Measurements from ENCODE around the gene CEP112. TPM values are rescaled to one million over a fixed set of nuclear protein-coding genes. Genes with fewer than 3 reads are reported as not detected.
A peak's percentile ranks its signal among the peaks of the same experiment; 100 is the strongest.

The CEP112 gene
- total RNA-seq, 2 donors from 2014 or later: 18.9 to 21.0 TPM

GRCh38 chr17:66214884-66215528, 23.1 kb upstream of the CEP112 start:
- intact Hi-C loops (cut with DNase I): no loop called here
- DNase-seq (no peak), ATAC-seq (no peak)

- intact Hi-C loops (cut with DNase I): no loop called here
- ATAC-seq (no peak), DNase-seq (no peak)
These were observed 19.3 kb upstream of the CEP112 start for GRCh38 chr17:66211047-66211810.

- DNase-seq (no peak), ATAC-seq (no peak)
- intact Hi-C loops (cut with DNase I): no loop called here
These were observed 18.3 kb upstream of the CEP112 start for GRCh38 chr17:66210208-66210574.

DNA sequence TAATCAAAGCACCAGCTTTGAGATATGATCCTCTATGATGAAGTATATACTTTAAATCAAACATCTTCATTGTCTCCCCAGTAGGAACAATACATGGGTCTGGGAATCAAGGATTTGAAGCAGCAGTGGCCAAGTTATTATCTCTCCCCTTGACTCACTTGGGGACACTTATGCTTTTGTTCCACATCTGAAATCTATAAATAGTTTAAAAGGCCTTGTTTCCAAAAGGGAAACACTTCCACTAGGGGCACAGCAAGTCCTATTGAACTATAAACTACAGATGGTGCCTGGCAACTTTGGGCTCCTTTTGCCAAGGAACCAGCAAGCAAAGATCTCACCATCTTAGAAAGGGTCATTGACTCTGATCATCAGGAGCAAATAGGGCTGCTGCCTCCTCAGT, 16.0 kb upstream of the CEP112 start:
- intact Hi-C loops (cut with DNase I): no loop called here
- peak in 1 of 2 donors; percentile 38 for ATAC-seq
- DNase-seq: no peak

- intact Hi-C loops (cut with DNase I): loop anchor here in 1 of 2 donors (5.0 kb wide), 1 partner anchor 469 kb away; no protein-coding TSS in a partner anchor
- ATAC-seq (no peak), DNase-seq (no peak)
These were observed 11.5 kb upstream of the CEP112 start for GRCh38 chr17:66203274-66204015.

DNA sequence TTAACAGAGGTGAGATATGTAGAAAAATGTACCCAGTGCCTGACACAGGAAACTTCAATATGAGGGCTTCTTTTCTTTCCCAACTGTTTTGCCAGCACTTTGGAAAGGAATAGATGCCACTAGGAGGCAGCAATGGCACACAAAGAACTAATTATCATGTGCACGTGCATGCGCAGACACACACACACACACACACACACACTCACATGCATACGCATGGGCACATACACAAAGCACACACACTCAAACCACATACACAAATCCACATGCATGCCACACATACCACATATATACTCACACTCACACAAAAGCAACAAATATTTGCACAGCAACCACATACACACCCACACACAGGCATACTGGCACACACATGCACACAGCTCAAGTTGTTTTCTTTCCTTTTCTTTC, 8.8 kb upstream of the CEP112 start:
- intact Hi-C loops (cut with DNase I): loop anchor here in 1 of 2 donors (5.0 kb wide), 1 partner anchor 472 kb away; no protein-coding TSS in a partner anchor
- DNase-seq: no peak
- peak; percentile 38 to 47 for ATAC-seq

DNA sequence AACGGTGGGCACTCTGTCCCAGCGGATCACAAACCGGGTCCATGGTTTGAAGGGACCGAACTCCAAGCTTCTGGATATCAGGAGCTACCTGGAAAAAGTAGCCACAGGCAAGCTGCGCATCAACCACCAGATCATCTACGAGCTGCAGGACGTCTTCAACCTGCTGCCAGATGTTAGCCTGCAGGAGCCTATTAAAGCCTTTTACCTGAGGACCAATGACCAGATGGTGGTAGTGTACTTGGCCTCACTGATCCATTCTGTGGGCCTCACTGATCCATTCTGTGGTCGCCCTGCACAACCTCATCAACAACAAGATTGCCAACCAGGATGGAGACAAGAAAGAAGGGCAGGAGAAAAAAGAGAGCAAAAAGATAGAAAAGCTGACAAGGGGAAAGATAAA, 6.3 kb upstream of the CEP112 start:
- DNase-seq: no peak
- no peak for ATAC-seq
- intact Hi-C loops (cut with DNase I): no loop called here

DNA sequence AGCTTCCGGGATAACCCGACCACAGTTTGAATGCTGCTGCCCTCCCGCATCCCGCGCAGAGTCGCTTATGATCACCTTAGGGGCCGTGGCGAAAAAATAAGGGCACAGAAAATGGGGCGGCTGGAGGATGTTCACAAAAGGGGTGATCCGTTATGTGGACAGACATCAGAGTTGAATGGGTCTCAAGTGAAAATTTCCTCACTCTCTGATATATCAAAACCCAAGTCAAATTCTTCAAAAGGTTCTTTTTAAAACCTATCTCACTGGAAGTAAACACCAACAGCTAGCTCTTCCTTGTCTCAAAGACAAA, 400 bp upstream of the CEP112 start:
- DNase-seq (no peak), ATAC-seq (no peak)
- intact Hi-C loops (cut with DNase I): no loop called here

- DNase-seq: peak; percentile 25
- intact Hi-C loops (cut with DNase I): no loop called here
- ATAC-seq: peak; percentile 27 to 48
These were observed 968 bp downstream of the CEP112 start for GRCh38 chr17:66190738-66191592.

GRCh38 chr17:66187718-66188117, 4.2 kb downstream of the CEP112 start:
- no peak for ATAC-seq
- intact Hi-C loops (cut with DNase I): no loop called here
- no peak for DNase-seq

DNA sequence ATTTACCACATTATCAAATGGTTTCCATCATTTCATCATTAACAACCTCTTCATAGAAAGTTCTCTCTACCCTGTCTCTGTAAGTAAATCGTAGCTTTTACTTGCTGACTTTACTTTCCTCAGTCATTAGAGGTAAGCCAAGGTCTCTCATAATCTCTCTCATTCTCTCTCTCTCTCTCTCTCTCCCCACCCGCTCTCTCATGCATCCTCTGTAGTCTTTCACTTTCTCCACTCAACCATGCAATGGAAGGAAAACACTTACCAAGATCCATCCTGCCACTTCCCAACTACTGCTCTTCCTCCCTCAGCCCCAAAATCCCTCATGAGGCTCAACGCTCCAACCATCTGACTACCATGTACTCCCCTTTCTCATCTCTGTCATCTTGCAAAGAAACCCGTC, 6.1 kb downstream of the CEP112 start:
- no peak for DNase-seq
- intact Hi-C loops (cut with DNase I): no loop called here
- ATAC-seq: no peak

DNA sequence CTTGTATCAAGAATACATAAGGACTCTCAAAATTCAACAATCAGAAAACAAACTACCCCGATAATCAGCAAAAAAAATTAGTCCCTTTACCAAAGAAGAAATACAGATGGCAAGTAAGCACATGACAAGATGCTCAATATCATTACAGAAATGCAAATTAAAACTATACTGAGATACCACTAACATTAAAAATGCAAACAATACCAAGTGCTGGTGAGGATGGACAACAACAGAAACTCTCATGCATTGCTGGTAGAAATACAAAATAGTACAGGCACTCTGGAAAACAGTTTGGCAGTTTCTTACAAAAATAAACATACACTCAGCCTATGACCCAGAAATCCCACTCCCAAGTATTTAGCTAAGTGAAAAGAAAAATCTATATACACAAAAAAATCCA, 7.5 kb downstream of the CEP112 start:
- DNase-seq (no peak), ATAC-seq (no peak)
- intact Hi-C loops (cut with DNase I): no loop called here

DNA sequence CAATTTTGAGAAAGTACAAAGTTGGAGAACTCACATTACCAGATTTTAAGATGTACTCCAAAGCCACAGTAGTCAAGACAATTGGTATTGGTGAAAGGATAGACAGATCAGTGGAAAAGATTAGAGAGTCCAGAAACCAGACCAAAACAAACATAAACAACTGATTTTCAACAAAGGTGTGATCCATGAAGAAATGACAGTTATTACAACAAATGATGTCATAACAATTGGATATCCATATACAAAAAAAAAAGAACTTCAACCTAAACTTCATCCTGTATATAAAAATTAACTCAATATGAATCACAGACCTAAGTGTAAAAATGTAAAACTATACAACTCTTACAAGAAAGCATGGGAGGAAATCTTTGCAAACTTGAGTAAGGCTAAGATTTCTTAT, 8.4 kb downstream of the CEP112 start:
- intact Hi-C loops (cut with DNase I): no loop called here
- no peak for DNase-seq
- ATAC-seq: no peak

DNA sequence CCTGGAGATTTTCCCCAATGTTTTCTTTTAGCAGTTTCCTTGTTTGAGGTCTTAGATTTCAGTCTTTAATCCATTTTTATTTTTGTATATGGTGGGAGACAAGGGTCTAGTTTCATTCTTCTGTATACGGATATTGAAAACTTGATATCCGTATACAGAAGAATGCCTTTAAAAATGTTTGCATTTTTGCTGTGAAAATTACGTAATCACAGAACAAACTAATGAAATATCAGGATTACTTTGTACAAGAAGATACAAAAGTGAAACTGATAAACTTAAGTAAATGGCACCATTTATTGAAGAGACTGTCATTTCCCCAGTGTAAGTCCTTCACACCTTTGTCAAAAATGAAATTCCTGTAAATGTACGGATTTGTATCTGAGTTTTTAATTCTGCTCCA, 13.3 kb downstream of the CEP112 start:
- ATAC-seq (no peak), DNase-seq (no peak)
- intact Hi-C loops (cut with DNase I): no loop called here

DNA sequence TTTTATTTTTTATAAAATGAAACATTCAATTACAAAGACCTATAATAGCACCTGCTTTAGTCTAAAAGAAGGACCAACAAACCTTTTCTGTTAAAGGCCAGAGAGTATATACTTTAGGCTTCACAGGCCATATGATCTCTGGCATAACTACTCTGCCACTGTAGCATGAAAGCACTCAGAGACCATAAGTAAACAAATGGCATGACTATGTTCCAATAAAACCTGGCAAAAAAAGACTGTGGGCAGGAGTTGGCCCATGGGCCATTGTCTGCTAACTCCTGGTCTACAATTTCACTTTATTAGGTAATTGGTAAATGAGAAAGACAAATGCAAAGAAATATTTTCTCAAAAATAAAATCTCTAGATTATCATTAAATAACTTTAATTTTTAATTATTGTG, 14.9 kb downstream of the CEP112 start:
- intact Hi-C loops (cut with DNase I): no loop called here
- ATAC-seq: no peak

GRCh38 chr17:66175892-66176291, 16.0 kb downstream of the CEP112 start:
- intact Hi-C loops (cut with DNase I): no loop called here
- ATAC-seq (no peak), DNase-seq (no peak)

More for the DNA sequence above, 14.9 kb downstream of the CEP112 start:
- no peak for DNase-seq

GRCh38 chr17:66172691-66173223, 19.2 kb downstream of the CEP112 start:
- ATAC-seq (no peak), DNase-seq (no peak)
- intact Hi-C loops (cut with DNase I): no loop called here

GRCh38 chr17:66172144-66172543, 19.8 kb downstream of the CEP112 start:
- DNase-seq (no peak), ATAC-seq (no peak)
- intact Hi-C loops (cut with DNase I): no loop called here

- DNase-seq (no peak), ATAC-seq (peak in 1 of 2 donors; percentile 71)
- intact Hi-C loops (cut with DNase I): no loop called here
These were observed 20.2 kb downstream of the CEP112 start for GRCh38 chr17:66171692-66172091.

Data from left cardiac atrium (tissue), 4 donors.